NB4 (cell line): Measurements from ENCODE around the gene CRIP2.

ENCODE experiments used
- CTCF ChIP-seq: IDR thresholded peaks from one replicate; pipeline ENCODE4 v1.5.1; 2012; ENCODE audit warnings: low read depth, low read length
- MYC ChIP-seq: IDR thresholded peaks from 2 replicates; pipeline ENCODE4 v1.6.1; 2011; ENCODE audit warnings: low read depth, low read length
- POLR2A ChIP-seq: IDR thresholded peaks from 2 replicates; pipeline ENCODE4 v1.6.1; 2011; ENCODE audit warnings: mild to moderate bottlenecking; ENCODE audit not compliant: insufficient read length; ENCODE audit errors: extremely low read depth

- TF ChIP-seq CTCF: no peak
- no peak for TF ChIP-seq POLR2A
- no peak for TF ChIP-seq MYC
These were observed 7.2 kb upstream of the CRIP2 start for GRCh38 chr14:105467249-105467941.
